Natural killer cell (primary cell): ENCODE measurements around the gene ZNRD2. TPM values are rescaled to one million over a fixed set of nuclear protein-coding genes. Genes with fewer than 3 reads are reported as not detected.

Experiments used
- ATAC-seq, 3 donors: fragments of 150-1000 bp in 2 of 3; fragments of 200-7000 bp in 1 of 3; cut with Tn5 transposase; 1 replicate in 1 of 3; 2 replicates in 2 of 3; pipeline ENCODE4 v1.10.0; 2021; ENCODE audit warnings: mild to moderate bottlenecking in 2 of 3, moderate library complexity in 2 of 3
- DNase-seq, 2 donors: peaks; one replicate each; pipeline versions ENCODE4 v3.0.0 to v3.0.0-alpha.2; 2013 to 2021; ENCODE audit warnings: mixed read lengths in 1 of 2
- H3K27ac ChIP-seq: one replicate; pipeline ENCODE4 v1.5.1; 2013; ENCODE audit warnings: mild to moderate bottlenecking, low read length
- H3K27me3 ChIP-seq: one replicate; pipeline ENCODE4 v1.6.1; 2013; ENCODE audit warnings: low read length; ENCODE audit not compliant: control insufficient read depth, insufficient read depth
- H3K36me3 ChIP-seq: one replicate; pipeline ENCODE4 v1.6.1; 2013; ENCODE audit warnings: low read length; ENCODE audit not compliant: control insufficient read depth, insufficient read depth
- H3K4me1 ChIP-seq: one replicate; pipeline ENCODE4 v1.6.1; 2013; ENCODE audit warnings: low read length; ENCODE audit not compliant: control insufficient read depth, insufficient read depth
- H3K4me3 ChIP-seq: one replicate; pipeline ENCODE4 v1.5.1; 2013; ENCODE audit warnings: low read length
- H3K9me3 ChIP-seq: one replicate; pipeline ENCODE4 v1.6.1; 2013; ENCODE audit warnings: low read length; ENCODE audit not compliant: control insufficient read depth, insufficient read depth
- H3K27ac Mint-ChIP-seq, 2 donors: one replicate each; pipeline ENCODE4 v1.8.0; 2022; ENCODE audit warnings: mild to moderate bottlenecking in 2 of 2, mixed read lengths in 2 of 2, moderate library complexity in 1 of 2
- H3K27me3 Mint-ChIP-seq, 2 donors: one replicate each; pipeline ENCODE4 v1.8.0; 2022; ENCODE audit warnings: low read depth in 2 of 2, mixed read lengths in 2 of 2
- H3K36me3 Mint-ChIP-seq: one replicate; pipeline ENCODE4 v1.8.0; 2022; ENCODE audit warnings: mixed read lengths
- H3K4me1 Mint-ChIP-seq, 2 donors: one replicate each; pipeline ENCODE4 v1.8.0; 2022; ENCODE audit warnings: mixed read lengths in 2 of 2
- H3K4me3 Mint-ChIP-seq: one replicate; pipeline ENCODE4 v1.8.0; 2022; ENCODE audit warnings: mild to moderate bottlenecking, moderate library complexity, mixed read lengths
- H3K9me3 Mint-ChIP-seq, 2 donors: one replicate each; pipeline ENCODE4 v1.8.0; 2022; ENCODE audit warnings: mixed read lengths in 2 of 2
- WGBS: methylation state at CpG from one replicate; pipeline ENCODE4 v1.1.7; 2013; ENCODE audit warnings: missing lambda C conversion rate; ENCODE audit not compliant: insufficient coverage; 5-methylcytosine and 5-hydroxymethylcytosine counted together
- intact Hi-C: fragments of 100-400 bp; cut with micrococcal nuclease; formaldehyde crosslinking; loops from one replicate; pipeline ENCODE4 v1.14.2; 2022
- total RNA-seq, 4 donors: library from RNA; stranded (reverse); fragments of 120-200 nt in 1 of 4; gene quantifications; one replicate each; pipeline versions ENCODE4 v1.2.3 to v1.2.4, GENCODE V29; 2013 to 2022
- TF ChIP-seq, protein P1 (sequence below): fragments of 200-600 bp; IDR thresholded peaks from one replicate; pipeline ENCODE4 v1.8.0; 2022; ENCODE audit warnings: antibody characterized with exemption

The ZNRD2 gene
- total RNA-seq, 3 donors from 2014 or later (not counting 1 experiment from before 2014, with no cell fraction given): 40.9 to 64.1 (median 60.0) TPM

DNA sequence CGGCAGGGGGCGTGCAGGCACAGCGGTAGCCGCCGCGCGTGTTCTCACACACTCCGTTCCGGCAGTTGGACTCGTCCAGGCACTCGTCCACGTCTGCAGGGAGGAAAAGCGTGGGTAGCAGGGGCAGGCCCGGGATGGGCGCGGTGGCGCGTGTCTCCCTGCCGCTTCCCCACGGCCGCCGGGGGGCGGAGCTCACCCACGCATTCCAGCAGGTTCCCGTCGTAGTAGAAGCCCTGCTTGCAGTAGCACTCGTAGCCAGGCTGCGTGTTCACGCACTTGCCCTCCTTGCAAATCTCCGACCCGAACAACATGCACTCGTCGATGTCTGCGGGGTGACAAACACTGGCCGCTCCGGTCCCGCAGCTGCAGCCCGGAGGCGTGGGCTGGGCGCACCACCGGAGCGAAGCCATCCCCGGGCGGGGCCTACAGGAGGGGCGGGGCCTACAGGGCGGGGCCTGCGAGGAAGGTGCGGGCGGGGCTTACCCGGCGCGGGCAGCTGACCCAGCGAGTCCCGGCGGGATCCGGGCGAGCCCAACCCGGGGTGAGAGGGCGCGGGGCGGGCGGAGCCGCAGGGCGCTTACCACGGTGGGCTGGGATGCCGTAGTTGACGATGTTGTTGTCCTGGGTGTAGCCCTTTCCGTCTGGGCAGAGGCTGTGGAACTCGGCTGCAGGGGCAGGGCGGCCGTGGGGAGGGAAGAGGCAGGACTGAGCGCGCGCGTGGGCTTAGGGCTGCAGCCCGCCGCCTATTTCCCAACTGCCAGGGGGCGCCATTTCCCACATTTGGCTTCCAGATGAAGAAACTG is 29.8 kb upstream of the ZNRD2 start:
- H3K4me3 Mint-ChIP-seq: peak overlapping the region; percentile 88
- no peaks in the 10 kb centered on the region for H3K27me3 ChIP-seq
- peaks cover 30% of the 10 kb centered on the region for H3K36me3 ChIP-seq
- ATAC-seq (peak; percentile 88 to 96 (median 90)), DNase-seq (peak; percentile 88 to 93)
- under 1% methylated on average over 78 of the region's 78 CpGs for whole genome bisulfite sequencing
- no peaks in the 10 kb centered on the region for H3K27me3 Mint-ChIP-seq
- H3K4me1 Mint-ChIP-seq: peaks cover 7 to 39% of the 10 kb centered on the region in 2 donors
- H3K27ac Mint-ChIP-seq: peak overlapping the region; percentile 39 to 76
- TF ChIP-seq, protein P1, sequence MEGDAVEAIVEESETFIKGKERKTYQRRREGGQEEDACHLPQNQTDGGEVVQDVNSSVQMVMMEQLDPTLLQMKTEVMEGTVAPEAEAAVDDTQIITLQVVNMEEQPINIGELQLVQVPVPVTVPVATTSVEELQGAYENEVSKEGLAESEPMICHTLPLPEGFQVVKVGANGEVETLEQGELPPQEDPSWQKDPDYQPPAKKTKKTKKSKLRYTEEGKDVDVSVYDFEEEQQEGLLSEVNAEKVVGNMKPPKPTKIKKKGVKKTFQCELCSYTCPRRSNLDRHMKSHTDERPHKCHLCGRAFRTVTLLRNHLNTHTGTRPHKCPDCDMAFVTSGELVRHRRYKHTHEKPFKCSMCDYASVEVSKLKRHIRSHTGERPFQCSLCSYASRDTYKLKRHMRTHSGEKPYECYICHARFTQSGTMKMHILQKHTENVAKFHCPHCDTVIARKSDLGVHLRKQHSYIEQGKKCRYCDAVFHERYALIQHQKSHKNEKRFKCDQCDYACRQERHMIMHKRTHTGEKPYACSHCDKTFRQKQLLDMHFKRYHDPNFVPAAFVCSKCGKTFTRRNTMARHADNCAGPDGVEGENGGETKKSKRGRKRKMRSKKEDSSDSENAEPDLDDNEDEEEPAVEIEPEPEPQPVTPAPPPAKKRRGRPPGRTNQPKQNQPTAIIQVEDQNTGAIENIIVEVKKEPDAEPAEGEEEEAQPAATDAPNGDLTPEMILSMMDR: peak; percentile 52
- H3K9me3 ChIP-seq: no peaks in the 10 kb centered on the region
- no peaks in the 10 kb centered on the region for H3K36me3 Mint-ChIP-seq
- H3K9me3 Mint-ChIP-seq: no peaks in the 10 kb centered on the region
- H3K4me1 ChIP-seq: peaks cover 17% of the 10 kb centered on the region
- intact Hi-C loops: loop anchor here (1.0 to 10.0 kb wide), 7 partner anchors 26 to 444 kb away; partner anchors contain the start of genes MAP3K11, PCNX3 and ZNRD2
- H3K27ac ChIP-seq: peak overlapping the region; percentile 70
- peak overlapping the region; percentile 71 for H3K4me3 ChIP-seq

DNA sequence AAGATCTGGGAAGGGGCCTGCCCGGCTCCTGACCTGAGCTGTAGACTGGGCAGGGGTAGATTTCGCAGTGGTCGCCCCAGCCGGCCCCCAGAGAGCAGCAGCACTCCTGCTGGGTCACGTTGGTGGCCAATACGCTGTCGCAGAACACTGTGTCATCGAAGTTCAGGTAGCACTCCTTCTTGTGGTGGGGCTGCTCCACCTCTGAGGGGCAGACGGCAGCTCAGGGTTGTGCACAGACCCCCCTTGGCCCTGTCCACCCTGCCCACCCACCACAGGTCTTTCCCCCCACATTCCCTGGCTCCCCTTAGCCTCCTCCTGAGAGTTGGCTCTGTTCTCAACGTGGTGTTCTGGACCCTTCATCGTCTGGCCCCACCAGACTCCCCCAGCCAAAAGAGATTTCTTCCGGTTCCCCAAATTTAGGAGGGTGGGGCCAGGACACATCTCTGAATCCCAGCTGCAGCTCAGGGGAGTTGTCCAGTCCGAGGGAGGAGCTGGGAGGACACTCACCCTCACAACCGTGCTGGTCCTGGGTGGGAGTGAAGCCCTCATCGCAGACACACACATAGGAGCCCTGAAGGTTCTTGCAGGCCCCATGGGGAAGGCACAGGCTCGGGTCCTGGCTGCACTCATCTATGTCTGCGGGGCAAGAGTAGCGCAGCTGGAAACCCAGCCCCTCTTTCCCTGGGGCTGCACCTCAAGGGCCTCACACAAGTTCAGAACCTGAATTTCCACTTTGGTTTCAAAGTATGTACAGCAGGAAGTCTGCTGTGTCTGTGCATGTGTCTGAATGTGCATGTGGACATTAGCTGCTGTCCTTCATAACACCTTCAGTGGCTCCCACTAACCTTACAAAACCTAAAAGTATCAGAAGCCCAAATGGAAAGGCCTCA is 28.9 kb upstream of the ZNRD2 start:
- peaks cover 16 to 47% of the 10 kb centered on the region in 2 donors for H3K4me1 Mint-ChIP-seq
- DNase-seq (peak in 1 of 2 donors; percentile 25), ATAC-seq (no peak)
- TF ChIP-seq, protein P1: no peak
- H3K9me3 Mint-ChIP-seq: no peaks in the 10 kb centered on the region
- Histone ChIP-seq H3K9me3 (no peaks in the 10 kb centered on the region), H3K27ac (peak overlapping the region; percentile 70), H3K4me1 (peaks cover 24% of the 10 kb centered on the region), H3K4me3 (peak overlapping the region; percentile 71), H3K27me3 (no peaks in the 10 kb centered on the region), H3K36me3 (peaks cover 23% of the 10 kb centered on the region)
- H3K27ac Mint-ChIP-seq: peak overlapping the region; percentile 39 to 76
- 48% methylated on average over 18 of the region's 18 CpGs for WGBS
- no peaks in the 10 kb centered on the region for H3K36me3 Mint-ChIP-seq
- no peaks in the 10 kb centered on the region for H3K27me3 Mint-ChIP-seq
- intact Hi-C loops: loop anchor here (2.0 to 10.0 kb wide), 2 partner anchors 73 to 443 kb away; partner anchors contain the start of genes MAP3K11 and PCNX3
- peak overlapping the region; percentile 88 for H3K4me3 Mint-ChIP-seq

DNA sequence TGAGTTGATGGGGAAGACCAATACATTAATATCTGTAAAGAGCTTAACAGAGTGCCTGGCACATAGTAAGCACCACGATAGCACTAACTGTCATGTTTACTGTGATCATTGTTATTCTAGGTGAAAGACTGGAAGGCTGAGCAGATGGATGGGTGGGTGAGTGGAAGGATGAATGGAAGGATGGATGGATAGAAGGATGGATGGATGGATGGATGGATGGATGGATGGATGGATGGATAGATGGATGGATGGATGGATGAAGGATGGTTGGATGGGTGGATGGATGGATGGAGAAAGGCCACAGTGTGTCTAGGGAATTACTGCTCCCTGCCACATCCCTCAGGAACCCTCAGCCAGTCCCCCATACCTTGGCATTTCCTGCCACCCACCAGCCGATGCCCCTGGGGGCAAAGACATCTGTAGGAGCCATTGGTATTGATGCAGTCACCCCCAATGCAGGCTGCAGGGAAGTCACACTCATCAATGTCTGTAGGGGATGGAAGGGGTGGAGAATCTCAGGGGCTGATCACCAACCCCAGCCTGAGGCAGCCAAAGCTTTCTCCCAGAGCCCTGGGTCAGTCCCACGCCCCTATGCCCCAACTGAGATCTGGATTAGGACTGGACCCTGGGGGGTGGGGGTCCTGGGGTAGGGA is 27.4 kb upstream of the ZNRD2 start:
- DNase-seq (no peak), ATAC-seq (no peak)
- peak overlapping the region; percentile 39 to 76 for H3K27ac Mint-ChIP-seq
- no peaks in the 10 kb centered on the region for H3K9me3 Mint-ChIP-seq
- WGBS: 95% methylated on average over 3 of the region's 3 CpGs
- Histone ChIP-seq H3K4me3 (no peak overlapping the region), H3K36me3 (peaks cover 13% of the 10 kb centered on the region), H3K9me3 (no peaks in the 10 kb centered on the region), H3K27ac (no peak overlapping the region), H3K4me1 (peaks cover 37% of the 10 kb centered on the region), H3K27me3 (no peaks in the 10 kb centered on the region)
- H3K27me3 Mint-ChIP-seq: no peaks in the 10 kb centered on the region
- intact Hi-C loops: loop anchor here (10.0 kb wide), 1 partner anchor 442 kb away; no protein-coding TSS in a partner anchor
- H3K4me3 Mint-ChIP-seq: no peak overlapping the region
- TF ChIP-seq, protein P1: no peak
- no peaks in the 10 kb centered on the region for H3K36me3 Mint-ChIP-seq
- peaks cover 17 to 50% of the 10 kb centered on the region in 2 donors for H3K4me1 Mint-ChIP-seq
